Measurements from ENCODE around the gene RANBP3.

RANBP3 gene

DNA sequence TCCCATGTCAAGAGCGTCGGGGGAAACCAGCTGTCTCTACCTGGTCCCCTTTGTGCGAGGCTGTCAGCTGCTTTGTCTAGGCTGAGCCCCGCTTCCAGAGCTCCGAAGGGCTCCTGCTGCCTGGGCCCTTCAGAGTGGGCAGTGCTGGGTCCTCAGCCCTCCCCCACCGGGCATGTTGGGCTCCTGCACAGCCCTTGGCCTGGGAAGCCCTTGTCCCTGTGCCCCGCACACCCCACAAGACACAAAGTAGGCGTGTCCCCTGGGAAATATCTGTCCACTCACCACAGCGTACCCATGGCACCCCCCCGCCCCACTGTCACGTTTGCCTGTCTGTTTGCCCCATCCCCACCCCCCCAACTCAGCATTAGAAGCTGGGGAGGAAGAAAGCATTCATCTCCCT lies 39.6 kb upstream of the RANBP3 start:
- Histone ChIP-seq H3K36me3 (peaks cover 34% of the 10 kb centered on the region), H3K27me3 (no peaks in the 10 kb centered on the region), H3K4me1 (ENCODE audit: control insufficient read depth in 1 of 2, insufficient read depth in 1 of 2, low read depth in 1 of 2, low read length in 1 of 2) (no peaks in the 10 kb centered on the region), H3K9me3 (no peaks in the 10 kb centered on the region), H3K4me3 (ENCODE audit: low read depth in 1 of 2, low read length in 1 of 2) (no peak overlapping the region), H3K27ac (no peak overlapping the region)
- TF ChIP-seq, protein P1, sequence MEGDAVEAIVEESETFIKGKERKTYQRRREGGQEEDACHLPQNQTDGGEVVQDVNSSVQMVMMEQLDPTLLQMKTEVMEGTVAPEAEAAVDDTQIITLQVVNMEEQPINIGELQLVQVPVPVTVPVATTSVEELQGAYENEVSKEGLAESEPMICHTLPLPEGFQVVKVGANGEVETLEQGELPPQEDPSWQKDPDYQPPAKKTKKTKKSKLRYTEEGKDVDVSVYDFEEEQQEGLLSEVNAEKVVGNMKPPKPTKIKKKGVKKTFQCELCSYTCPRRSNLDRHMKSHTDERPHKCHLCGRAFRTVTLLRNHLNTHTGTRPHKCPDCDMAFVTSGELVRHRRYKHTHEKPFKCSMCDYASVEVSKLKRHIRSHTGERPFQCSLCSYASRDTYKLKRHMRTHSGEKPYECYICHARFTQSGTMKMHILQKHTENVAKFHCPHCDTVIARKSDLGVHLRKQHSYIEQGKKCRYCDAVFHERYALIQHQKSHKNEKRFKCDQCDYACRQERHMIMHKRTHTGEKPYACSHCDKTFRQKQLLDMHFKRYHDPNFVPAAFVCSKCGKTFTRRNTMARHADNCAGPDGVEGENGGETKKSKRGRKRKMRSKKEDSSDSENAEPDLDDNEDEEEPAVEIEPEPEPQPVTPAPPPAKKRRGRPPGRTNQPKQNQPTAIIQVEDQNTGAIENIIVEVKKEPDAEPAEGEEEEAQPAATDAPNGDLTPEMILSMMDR (IDR thresholded peaks at IDR 0.05), result no peak

DNA sequence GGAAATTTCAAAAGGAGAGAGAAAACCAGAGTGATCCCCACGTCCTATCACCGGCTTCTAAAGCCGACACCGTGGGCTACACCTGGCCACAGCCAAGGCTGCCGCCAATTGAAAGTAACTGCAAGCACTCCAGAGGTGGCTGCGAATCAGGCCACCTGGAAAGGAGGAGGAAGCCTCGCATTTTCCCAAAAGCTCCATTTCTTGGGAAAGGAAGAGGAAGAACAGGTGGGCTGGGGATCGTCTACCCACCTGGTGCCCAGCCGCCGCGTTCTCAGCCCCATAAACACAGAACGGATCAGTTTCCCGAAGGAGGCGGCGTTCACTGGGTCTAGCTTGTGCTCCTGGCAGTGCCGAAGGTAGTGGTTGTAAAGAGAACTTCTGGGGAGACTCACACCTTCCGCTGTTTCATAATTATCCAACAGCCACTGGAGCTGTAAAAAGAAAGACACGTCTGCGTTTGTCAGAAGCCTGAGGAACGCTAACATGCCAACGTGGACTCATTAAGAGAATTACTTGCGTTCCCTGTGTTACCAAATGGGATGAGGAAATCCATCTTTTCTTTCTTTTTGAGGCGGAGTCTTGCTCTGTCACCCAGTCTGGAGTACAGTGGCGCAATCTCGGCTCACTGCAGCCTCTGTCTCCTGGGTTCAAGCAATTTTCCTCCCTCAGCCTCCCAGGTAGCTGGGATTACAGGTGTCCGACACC lies 38.1 kb upstream of the RANBP3 start:
- Histone ChIP-seq H3K36me3 (peaks cover 42% of the 10 kb centered on the region), H3K27me3 (no peaks in the 10 kb centered on the region), H3K4me3 (ENCODE audit: low read depth in 1 of 2, low read length in 1 of 2) (no peak overlapping the region), H3K4me1 (ENCODE audit: control insufficient read depth in 1 of 2, insufficient read depth in 1 of 2, low read depth in 1 of 2, low read length in 1 of 2) (no peaks in the 10 kb centered on the region), H3K27ac (no peak overlapping the region), H3K9me3 (no peaks in the 10 kb centered on the region)
- TF ChIP-seq, protein P1 (IDR thresholded peaks at IDR 0.05), result no peak

- Histone ChIP-seq H3K27ac (no peak overlapping the region), H3K27me3 (no peaks in the 10 kb centered on the region), H3K9me3 (no peaks in the 10 kb centered on the region), H3K4me1 (ENCODE audit: control insufficient read depth in 1 of 2, insufficient read depth in 1 of 2, low read depth in 1 of 2, low read length in 1 of 2) (no peaks in the 10 kb centered on the region), H3K4me3 (ENCODE audit: low read depth in 1 of 2, low read length in 1 of 2) (no peak overlapping the region), H3K36me3 (peaks cover 52% of the 10 kb centered on the region)
- TF ChIP-seq, protein P1 (IDR thresholded peaks at IDR 0.05), result no peak
These were observed 36.7 kb upstream of the RANBP3 start for GRCh38 chr19:6014551-6015135.

DNA sequence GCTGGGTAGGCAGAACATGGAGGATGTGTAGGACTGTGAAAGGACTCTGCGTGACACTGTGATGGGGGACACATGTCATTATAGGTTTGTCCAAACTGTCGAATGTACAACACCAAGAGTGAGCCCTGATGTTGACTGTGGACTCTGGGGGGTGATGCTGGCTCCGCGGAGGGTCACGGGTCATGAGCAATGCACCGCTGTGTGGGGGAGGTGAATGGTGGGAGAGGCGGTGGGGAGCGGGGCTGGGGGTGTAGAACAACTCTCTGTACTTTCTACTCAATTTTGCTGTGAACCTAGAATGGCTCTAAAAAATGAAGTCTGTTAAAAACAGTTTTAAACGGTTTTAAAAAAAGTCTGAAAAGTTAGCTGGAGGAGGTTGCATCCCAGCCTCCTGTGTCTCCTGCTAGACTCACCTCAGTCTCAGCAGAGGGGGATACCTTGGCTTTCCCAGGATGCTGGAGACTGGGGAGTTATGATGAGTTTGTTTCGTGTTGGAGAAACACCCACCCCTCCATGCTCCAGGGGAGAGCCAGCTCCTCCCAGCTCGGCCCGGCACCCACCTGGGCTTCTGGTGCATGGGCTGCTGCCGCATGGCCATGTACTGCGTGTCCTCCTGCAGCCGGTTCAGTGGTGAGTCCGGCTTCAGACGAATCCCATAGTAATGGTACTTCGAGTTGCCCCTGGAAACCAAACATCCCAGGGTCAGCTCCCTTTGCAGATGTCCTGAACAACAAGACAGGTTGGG lies 34.7 kb upstream of the RANBP3 start:
- H3K27ac ChIP-seq, result no peak overlapping the region
- TF ChIP-seq, protein P1 (IDR thresholded peaks at IDR 0.05), result no peak
- no peaks in the 10 kb centered on the region for H3K9me3 ChIP-seq
- H3K4me3 ChIP-seq (ENCODE audit: low read depth in 1 of 2, low read length in 1 of 2), result no peak overlapping the region
- peaks cover 62% of the 10 kb centered on the region for H3K36me3 ChIP-seq
- H3K27me3 ChIP-seq, result no peaks in the 10 kb centered on the region
- H3K4me1 ChIP-seq (ENCODE audit: control insufficient read depth in 1 of 2, insufficient read depth in 1 of 2, low read depth in 1 of 2, low read length in 1 of 2), result no peaks in the 10 kb centered on the region

GRCh38 chr19:6011794-6012193 lies 33.9 kb upstream of the RANBP3 start:
- no peak overlapping the region for H3K4me3 ChIP-seq (ENCODE audit: low read depth in 1 of 2, low read length in 1 of 2)
- H3K36me3 ChIP-seq, result peaks cover 70% of the 10 kb centered on the region
- no peak overlapping the region for H3K27ac ChIP-seq
- no peaks in the 10 kb centered on the region for H3K4me1 ChIP-seq (ENCODE audit: control insufficient read depth in 1 of 2, insufficient read depth in 1 of 2, low read depth in 1 of 2, low read length in 1 of 2)
- H3K9me3 ChIP-seq, result no peaks in the 10 kb centered on the region
- TF ChIP-seq, protein P1 (IDR thresholded peaks at IDR 0.05), result no peak
- no peaks in the 10 kb centered on the region for H3K27me3 ChIP-seq
